ENCODE results near the gene THNSL1. TPM values are rescaled to one million over a fixed set of nuclear protein-coding genes. Genes with fewer than 3 reads are reported as not detected.
A peak's percentile ranks its signal among the peaks of the same experiment; 100 is the strongest.

THNSL1 gene
- polyA plus RNA-seq, 2 of the 4 experiments (the other 2 are of a cell fraction): 4.8 to 6.1 TPM

DNA sequence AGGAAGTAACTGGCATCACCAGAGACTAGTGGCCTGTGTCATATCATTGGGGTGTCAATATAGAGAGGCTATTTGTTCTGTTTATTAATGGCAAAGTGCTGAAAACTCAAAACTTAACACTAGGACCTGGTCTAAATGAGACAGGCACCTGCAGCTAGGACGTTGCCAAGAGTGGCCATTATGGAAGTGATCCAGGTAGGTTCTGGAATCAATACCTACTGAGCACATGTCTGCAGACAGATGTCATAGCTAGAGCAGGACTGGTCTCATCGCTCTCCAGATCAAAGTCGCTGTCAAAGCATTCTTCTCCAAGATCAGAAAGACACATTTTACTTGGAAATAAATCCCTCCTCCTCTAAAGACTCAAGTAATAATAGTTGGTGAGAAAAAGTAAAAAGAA is 40.3 kb downstream of the THNSL1 start:
- Histone ChIP-seq H3K4me1 (peaks cover 38% of the 10 kb centered on the region), H3K9me3 (no peaks in the 10 kb centered on the region), H3K4me2 (no peak overlapping the region), H3K4me3 (no peak overlapping the region), H3K27ac (no peak overlapping the region)
- DNase-seq (ENCODE audit: low read depth in 1 of 2, low spot score in 1 of 2) (no peak), FAIRE-seq (no peak), ATAC-seq (no peak)
- no peak for TF ChIP-seq HMGXB4 (CRISPR knock-in tag; IDR thresholded peaks at IDR 0.05; ENCODE audit: borderline replicate concordance)
- no peak for TF ChIP-seq EHF (CRISPR knock-in tag; IDR thresholded peaks at IDR 0.05)
- TF ChIP-seq NFE2L2 (conservative IDR thresholded peaks at IDR 0.05; ENCODE audit: low read length): no peak
- TF ChIP-seq, protein P1, sequence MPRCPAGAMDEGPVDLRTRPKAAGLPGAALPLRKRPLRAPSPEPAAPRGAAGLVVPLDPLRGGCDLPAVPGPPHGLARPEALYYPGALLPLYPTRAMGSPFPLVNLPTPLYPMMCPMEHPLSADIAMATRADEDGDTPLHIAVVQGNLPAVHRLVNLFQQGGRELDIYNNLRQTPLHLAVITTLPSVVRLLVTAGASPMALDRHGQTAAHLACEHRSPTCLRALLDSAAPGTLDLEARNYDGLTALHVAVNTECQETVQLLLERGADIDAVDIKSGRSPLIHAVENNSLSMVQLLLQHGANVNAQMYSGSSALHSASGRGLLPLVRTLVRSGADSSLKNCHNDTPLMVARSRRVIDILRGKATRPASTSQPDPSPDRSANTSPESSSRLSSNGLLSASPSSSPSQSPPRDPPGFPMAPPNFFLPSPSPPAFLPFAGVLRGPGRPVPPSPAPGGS (IDR thresholded peaks at IDR 0.05): no peak
- TF ChIP-seq ZFP36 (IDR thresholded peaks at IDR 0.05; ENCODE audit: borderline replicate concordance, partially characterized antibody): no peak
- no peak for TF ChIP-seq SREBF2 (IDR thresholded peaks at IDR 0.05)
- TF ChIP-seq JUNB (IDR thresholded peaks at IDR 0.05): no peak
- TF ChIP-seq, protein P2, sequence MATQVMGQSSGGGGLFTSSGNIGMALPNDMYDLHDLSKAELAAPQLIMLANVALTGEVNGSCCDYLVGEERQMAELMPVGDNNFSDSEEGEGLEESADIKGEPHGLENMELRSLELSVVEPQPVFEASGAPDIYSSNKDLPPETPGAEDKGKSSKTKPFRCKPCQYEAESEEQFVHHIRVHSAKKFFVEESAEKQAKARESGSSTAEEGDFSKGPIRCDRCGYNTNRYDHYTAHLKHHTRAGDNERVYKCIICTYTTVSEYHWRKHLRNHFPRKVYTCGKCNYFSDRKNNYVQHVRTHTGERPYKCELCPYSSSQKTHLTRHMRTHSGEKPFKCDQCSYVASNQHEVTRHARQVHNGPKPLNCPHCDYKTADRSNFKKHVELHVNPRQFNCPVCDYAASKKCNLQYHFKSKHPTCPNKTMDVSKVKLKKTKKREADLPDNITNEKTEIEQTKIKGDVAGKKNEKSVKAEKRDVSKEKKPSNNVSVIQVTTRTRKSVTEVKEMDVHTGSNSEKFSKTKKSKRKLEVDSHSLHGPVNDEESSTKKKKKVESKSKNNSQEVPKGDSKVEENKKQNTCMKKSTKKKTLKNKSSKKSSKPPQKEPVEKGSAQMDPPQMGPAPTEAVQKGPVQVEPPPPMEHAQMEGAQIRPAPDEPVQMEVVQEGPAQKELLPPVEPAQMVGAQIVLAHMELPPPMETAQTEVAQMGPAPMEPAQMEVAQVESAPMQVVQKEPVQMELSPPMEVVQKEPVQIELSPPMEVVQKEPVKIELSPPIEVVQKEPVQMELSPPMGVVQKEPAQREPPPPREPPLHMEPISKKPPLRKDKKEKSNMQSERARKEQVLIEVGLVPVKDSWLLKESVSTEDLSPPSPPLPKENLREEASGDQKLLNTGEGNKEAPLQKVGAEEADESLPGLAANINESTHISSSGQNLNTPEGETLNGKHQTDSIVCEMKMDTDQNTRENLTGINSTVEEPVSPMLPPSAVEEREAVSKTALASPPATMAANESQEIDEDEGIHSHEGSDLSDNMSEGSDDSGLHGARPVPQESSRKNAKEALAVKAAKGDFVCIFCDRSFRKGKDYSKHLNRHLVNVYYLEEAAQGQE (IDR thresholded peaks at IDR 0.05): no peak
- no peak for TF ChIP-seq ZC3H11A (IDR thresholded peaks at IDR 0.05)
- no peak for TF ChIP-seq E2F6 (IDR thresholded peaks at IDR 0.05; ENCODE audit: borderline replicate concordance, low read depth)
- TF ChIP-seq HES2 (IDR thresholded peaks at IDR 0.05): no peak
- no peak for TF ChIP-seq POLR2AphosphoS2 (conservative IDR thresholded peaks at IDR 0.05; ENCODE audit: low read length)
- TF ChIP-seq, protein P3, sequence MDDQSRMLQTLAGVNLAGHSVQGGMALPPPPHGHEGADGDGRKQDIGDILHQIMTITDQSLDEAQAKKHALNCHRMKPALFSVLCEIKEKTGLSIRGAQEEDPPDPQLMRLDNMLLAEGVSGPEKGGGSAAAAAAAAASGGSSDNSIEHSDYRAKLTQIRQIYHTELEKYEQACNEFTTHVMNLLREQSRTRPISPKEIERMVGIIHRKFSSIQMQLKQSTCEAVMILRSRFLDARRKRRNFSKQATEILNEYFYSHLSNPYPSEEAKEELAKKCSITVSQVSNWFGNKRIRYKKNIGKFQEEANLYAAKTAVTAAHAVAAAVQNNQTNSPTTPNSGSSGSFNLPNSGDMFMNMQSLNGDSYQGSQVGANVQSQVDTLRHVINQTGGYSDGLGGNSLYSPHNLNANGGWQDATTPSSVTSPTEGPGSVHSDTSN (IDR thresholded peaks at IDR 0.05): no peak
- TF ChIP-seq SMC3 (IDR thresholded peaks at IDR 0.05): no peak
- no peak for TF ChIP-seq RFX5 (IDR thresholded peaks at IDR 0.05)
- POLR2A ChIA-PET: no interaction called here
- CTCF ChIA-PET: interaction anchor here (0.6 kb wide), 1 partner anchor 24 kb away, joined by 3 read pairs; no protein-coding TSS in a partner anchor
- 76% methylated on average over 3 of the region's 3 CpGs for WGBS (ENCODE audit: missing lambda C conversion rate)

GRCh38 chr10:25057886-25058285 is 41.5 kb downstream of the THNSL1 start:
- 92% methylated on average over 4 of the region's 4 CpGs for WGBS (ENCODE audit: missing lambda C conversion rate)
- TF ChIP-seq TFCP2L1 (CRISPR knock-in tag; IDR thresholded peaks at IDR 0.05): no peak
- no peak for TF ChIP-seq JUN (IDR thresholded peaks at IDR 0.05)
- no peak for TF ChIP-seq RCOR1 (IDR thresholded peaks at IDR 0.05; ENCODE audit: low read depth, low read length)
- TF ChIP-seq CHD4 (IDR thresholded peaks at IDR 0.05; ENCODE audit: borderline replicate concordance): no peak
- TF ChIP-seq TP53 (CRISPR knock-in tag; IDR thresholded peaks at IDR 0.05): no peak
- TF ChIP-seq, protein P4, sequence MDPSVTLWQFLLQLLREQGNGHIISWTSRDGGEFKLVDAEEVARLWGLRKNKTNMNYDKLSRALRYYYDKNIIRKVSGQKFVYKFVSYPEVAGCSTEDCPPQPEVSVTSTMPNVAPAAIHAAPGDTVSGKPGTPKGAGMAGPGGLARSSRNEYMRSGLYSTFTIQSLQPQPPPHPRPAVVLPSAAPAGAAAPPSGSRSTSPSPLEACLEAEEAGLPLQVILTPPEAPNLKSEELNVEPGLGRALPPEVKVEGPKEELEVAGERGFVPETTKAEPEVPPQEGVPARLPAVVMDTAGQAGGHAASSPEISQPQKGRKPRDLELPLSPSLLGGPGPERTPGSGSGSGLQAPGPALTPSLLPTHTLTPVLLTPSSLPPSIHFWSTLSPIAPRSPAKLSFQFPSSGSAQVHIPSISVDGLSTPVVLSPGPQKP (IDR thresholded peaks at IDR 0.05; ENCODE audit: low read depth, low read length): no peak
- CTCF ChIA-PET: interaction anchor here (1.5 to 1.7 kb wide), 2 partner anchors 23 to 31 kb away, joined by 7 to 8 read pairs; no protein-coding TSS in a partner anchor

More at GRCh38 chr10:25057886-25058285, 41.5 kb downstream of the THNSL1 start:
- FAIRE-seq (no peak), ATAC-seq (no peak), DNase-seq (ENCODE audit: low read depth in 1 of 2, low spot score in 1 of 2) (no peak)
- Histone ChIP-seq H3K27ac (peak overlapping the region; percentile 90 to 95; a peak in 4 of 6 replicates), H3K4me1 (peaks cover 48% of the 10 kb centered on the region), H3K4me2 (no peak overlapping the region), H3K4me3 (no peak overlapping the region), H3K9me3 (no peaks in the 10 kb centered on the region)
- POLR2A ChIA-PET: no interaction called here
